Activated CD8-positive, alpha-beta memory T cell treated with anti-CD3 and anti-CD28 coated beads, Interleukin-2, amount 50 U/mL, for 4 hours (primary cell): ENCODE measurements around the gene PKN2.

Source experiments
- DNase-seq: peaks from one replicate; pipeline ENCODE4 v3.0.0-alpha.2; 2020

Gene PKN2

DNA sequence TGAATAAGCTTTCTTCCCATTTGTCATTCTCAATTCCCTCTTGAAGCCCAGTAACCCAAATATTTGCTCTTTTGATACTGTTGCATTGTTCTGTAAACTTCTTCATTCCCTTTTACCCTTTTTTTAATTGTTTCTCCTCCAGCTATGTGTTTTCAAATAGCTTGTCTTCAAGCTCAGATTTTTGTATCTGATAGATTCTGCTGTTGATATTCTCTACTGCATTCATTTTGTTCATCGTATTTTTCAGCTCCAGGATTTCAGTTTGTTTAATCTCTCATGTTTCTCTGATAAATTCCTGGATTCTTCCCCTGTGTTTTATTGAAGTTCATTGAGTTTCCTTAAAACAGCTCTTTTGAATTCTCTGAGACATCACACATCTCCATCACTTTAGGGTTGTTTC lies 51.8 kb downstream of the PKN2 start:
- no peak for DNase-seq

DNA sequence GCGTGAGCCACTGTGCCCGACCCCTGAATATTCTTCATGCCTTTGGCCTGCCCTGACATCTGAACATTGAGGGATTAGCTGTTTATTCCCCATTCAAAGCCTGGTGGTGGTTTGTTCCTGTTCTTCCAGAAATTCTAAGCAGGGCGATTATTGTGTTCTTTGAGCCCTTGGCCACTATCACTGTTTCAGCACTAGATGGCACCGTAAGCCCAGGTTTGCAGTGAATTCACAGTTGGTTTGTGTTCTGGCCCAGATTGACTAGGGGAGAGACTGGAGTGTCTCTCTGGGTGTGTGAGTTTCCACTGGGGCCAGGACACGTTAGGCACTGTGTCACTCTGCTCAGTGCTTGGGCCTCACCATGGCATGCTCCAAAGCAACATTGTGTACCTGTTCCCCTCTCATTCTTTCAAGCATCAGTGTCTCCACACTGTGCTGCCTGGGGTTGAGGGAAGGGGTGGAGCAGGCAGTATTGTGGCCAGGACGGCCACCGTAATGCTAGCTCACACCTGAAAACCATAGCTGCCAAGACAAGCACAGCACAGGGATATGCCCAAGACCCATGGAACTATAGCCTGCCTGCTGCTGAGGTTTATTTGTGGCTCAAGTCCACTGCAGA lies 52.7 kb downstream of the PKN2 start:
- DNase-seq, result no peak

GRCh38 chr1:88737338-88737927 lies 53.4 kb downstream of the PKN2 start:
- no peak for DNase-seq

- DNase-seq, result no peak
Observed at GRCh38 chr1:88740784-88741183, 56.7 kb downstream of the PKN2 start.

DNA sequence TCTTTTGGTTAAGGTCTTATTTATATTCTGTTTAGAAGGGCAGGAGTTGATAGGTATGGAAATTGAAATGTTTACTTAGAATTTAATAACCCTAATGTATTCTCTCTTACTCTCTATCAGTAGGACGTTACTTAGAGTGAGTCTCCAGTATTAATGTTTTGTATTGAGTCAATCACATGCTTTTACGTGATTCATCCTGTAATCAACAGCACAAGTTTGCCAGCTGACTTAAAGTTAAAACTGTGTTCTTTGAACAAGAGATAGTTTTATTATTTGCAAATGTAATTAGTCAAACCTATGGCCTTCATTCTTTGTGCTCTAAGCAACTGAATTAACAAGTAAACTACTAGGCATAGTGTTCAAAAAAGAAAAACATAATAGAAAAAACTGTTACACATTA lies 57.3 kb downstream of the PKN2 start:
- DNase-seq, result no peak

DNA sequence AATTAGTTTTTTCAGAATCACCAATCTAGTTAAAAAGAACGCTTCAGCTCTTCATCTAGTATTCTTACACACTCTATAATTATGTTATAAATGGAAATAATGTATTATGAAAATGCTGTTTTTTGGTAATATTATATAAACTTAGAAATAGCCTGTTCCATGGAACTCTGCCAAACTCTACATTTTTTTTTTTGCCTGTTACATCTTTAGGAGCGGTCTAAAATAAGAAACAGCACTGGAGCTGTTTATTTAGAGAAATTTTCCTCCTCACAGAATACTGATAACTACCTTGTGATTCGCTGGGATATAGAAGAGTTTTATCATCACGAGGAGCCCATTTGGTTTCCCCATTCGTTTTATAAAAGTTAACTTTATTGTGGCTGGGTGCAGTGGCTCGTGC lies 58.5 kb downstream of the PKN2 start:
- DNase-seq, result no peak

DNA sequence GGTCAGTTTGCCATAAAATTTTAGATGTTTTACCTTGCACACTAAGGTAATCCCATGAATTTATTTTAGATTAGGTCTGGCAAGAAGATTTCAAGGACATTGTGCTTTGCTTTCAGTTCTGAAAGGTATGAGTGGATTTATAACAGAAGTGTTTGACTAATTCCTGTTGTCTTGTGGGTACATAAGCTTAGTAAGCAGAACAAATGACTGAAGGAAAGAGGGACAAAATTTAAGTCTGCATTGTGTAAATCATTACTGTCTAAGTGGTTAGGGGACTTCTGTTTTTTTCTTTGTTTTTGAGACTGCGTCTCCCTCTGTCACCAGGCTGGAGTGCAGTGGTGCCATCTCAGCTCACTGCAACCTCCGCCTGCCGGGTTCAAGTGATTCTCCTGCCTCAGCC lies 60.1 kb downstream of the PKN2 start:
- no peak for DNase-seq

- no peak for DNase-seq
Observed at GRCh38 chr1:88746916-88747315, 62.8 kb downstream of the PKN2 start.

DNA sequence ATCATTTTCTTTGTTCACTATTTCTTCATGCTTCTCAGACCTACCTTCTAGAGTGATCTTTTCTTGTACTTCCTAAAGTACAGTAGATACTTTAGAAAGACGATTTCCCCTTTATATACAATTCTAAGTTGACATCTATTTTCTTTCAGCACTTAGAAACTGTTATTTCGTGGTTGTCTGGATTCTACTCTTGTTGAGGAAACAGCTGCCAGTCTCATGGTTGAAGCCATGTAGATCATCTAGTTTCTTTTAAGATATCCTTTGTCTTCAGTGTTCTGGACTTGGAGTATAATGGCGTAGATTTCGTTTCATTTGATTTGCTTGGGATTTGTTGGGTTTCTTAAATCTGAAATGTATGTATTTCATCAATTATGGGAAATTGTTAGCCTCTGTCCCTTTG lies 67.6 kb downstream of the PKN2 start:
- no peak for DNase-seq

GRCh38 chr1:88753506-88753905 lies 69.4 kb downstream of the PKN2 start:
- no peak for DNase-seq

DNA sequence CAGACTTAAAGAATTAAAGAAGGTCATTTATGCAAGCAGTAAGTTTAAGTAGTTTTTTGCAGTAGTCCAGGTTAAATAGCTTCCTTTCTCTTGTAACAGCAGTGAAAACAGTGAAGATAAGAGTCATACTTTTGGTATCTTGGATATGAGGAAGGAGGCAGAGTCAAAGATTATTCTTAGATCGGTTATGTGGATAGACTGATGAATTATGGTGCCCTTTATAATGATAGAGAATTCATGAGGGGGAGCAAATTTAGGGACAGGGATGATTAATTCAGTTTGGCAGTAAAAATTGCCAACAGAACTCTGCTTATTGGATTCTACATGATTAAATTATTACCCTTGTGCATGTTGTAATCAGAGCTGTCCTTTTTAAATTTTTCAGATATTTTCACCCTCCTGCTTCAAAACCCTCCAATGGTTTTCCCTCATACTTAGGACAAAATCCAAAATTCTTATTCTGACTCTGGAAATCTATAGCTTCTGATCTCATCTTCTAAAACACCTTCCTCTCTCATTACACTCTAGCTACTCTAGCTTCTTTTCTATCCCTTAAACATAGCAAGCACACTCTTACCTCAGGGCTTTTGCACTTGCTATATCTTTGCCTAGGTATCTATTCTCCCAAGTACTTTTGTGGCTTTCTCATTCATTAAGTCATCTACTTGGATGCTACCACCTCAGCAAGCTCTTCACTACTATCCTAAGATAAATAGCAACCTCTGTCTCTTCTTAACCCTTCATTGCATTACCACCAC lies 79.8 kb downstream of the PKN2 start:
- DNase-seq, result no peak

GRCh38 chr1:88768187-88768586 lies 84.1 kb downstream of the PKN2 start:
- DNase-seq, result no peak

- no peak for DNase-seq
Observed at GRCh38 chr1:88768816-88769215, 84.7 kb downstream of the PKN2 start.

- DNase-seq, result no peak
Observed at GRCh38 chr1:88773540-88774150, 89.6 kb downstream of the PKN2 start.

GRCh38 chr1:88774151-88774556 lies 90.1 kb downstream of the PKN2 start:
- no peak for DNase-seq

GRCh38 chr1:88777604-88778149 lies 93.6 kb downstream of the PKN2 start:
- no peak for DNase-seq

- DNase-seq, result no peak
Observed at GRCh38 chr1:88779880-88780279, 95.8 kb downstream of the PKN2 start.

DNA sequence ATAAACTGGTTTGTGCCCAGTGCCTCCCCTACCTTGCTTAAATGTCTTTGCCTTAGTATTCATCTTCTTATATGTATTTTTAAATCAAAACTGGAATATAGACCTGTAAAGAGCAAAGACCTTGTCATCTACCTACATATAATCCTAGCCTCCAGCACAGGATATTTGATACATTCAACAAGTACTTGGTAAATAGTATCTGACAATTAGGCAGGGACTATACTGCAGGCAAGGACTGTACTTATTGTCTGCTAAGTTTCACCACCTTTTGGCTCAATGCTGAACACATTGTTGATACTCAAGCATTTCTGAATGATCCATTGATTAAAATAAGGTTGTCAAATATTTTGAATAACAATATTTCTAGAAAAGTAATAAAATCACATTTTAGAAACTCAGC lies 96.4 kb downstream of the PKN2 start:
- no peak for DNase-seq

GRCh38 chr1:88783145-88783544 lies 99.1 kb downstream of the PKN2 start:
- DNase-seq, result no peak

DNA sequence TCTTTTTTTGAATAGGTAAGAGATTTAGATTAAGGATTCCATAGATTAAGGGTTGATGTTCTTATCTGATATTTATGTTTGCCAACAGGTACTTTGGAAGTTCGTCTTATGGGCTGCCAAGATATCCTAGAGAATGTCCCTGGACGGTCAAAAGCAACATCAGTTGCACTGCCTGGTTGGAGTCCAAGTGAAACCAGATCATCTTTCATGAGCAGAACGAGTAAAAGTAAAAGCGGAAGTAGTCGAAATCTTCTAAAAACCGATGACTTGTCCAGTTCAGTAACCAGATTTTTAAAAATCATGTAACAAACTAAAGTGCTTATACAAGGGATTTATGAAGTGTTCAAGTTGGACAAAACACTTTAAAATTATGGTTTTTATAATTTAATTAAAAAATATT lies 100.5 kb downstream of the PKN2 start:
- DNase-seq, result no peak

- DNase-seq, result no peak
Observed at GRCh38 chr1:88787023-88787903, 103.2 kb downstream of the PKN2 start.

DNA sequence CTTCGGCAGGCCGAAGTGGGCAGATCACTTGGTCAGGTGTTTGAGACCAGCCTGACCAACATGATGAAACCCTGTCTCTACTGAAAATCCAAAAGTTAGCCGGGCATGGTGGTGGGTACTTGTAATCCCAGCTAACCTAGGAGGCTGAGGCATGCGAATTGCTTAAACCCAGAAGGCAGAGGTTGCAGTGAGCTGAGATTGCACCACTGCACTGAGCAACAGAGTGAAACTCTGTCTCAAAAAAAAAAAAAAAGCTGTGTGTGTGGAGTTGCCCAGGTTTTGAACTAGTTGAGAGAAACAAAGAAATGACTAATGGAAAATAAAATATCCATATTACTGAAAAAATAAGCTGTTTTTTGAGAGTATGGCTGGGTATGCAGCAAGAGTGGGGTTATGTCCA lies 107.1 kb downstream of the PKN2 start:
- DNase-seq, result no peak

- no peak for DNase-seq
Observed at GRCh38 chr1:88799491-88799890, 115.4 kb downstream of the PKN2 start.
